Prostate gland (tissue), 2 donors: ENCODE results near the gene FITM2. TPM values are rescaled to one million over a fixed set of nuclear protein-coding genes. Genes with fewer than 3 reads are reported as not detected.
"Not testable (repeated sequence)": the region's sequence is repeated elsewhere in the genome, so short reads cannot be mapped to it uniquely, and the experiment has no call there.

Experiments used
- DNase-seq: peaks from one replicate; pipeline ENCODE4 v3.0.0-alpha.2; 2019; ENCODE audit warnings: low spot score
- H3K27ac ChIP-seq, 2 donors: fragments of 200-600 bp; sonication (generic); 2 replicates each; pipeline ENCODE4 v1.5.1; 2017 to 2019
- H3K27me3 ChIP-seq: fragments of 200-600 bp; sonication (generic); replicated peaks from 2 replicates; pipeline ENCODE4 v1.5.1; 2019; ENCODE audit not compliant: insufficient read depth
- H3K36me3 ChIP-seq, 2 donors: fragments of 200-600 bp; sonication (generic); 1 replicate in 1 of 2; 2 replicates in 1 of 2; pipeline versions ENCODE4 v1.5.1 to v1.8.1; 2017 to 2019
- H3K4me1 ChIP-seq: fragments of 200-600 bp; sonication (generic); replicated peaks from 2 replicates; pipeline ENCODE4 v1.5.1; 2019
- H3K4me3 ChIP-seq, 2 donors: fragments of 200-600 bp; sonication (generic); 2 replicates each; pipeline ENCODE4 v1.5.1; 2017 to 2019
- H3K9me3 ChIP-seq: fragments of 200-600 bp; sonication (generic); 2 replicates; pipeline ENCODE4 v1.5.1; 2017
- CTCF ChIP-seq, 4 experiments: fragments of 200-600 bp in 2 of 4; fragments of 450-650 bp in 2 of 4; sonication (generic) in 2 of 4; IDR thresholded peaks; 1 replicate in 3 of 4; 2 replicates in 1 of 4; pipeline ENCODE4 v1.5.1; 2016 to 2019; ENCODE audit warnings: antibody characterized with exemption in 4 of 4, mild to moderate bottlenecking in 2 of 4, moderate library complexity in 2 of 4
- POLR2A ChIP-seq: fragments of 450-650 bp; IDR thresholded peaks from one replicate; pipeline ENCODE4 v1.6.1; 2016; ENCODE audit warnings: antibody characterized with exemption, mild to moderate bottlenecking
- POLR2AphosphoS5 ChIP-seq: sonication (generic); formaldehyde crosslinking; IDR thresholded peaks from one replicate; pipeline ENCODE4 v1.6.1; 2017; ENCODE audit warnings: antibody characterized with exemption
- WGBS: methylation state at CpG from one replicate; pipeline ENCODE4 v1.1.5; 2018; 5-methylcytosine and 5-hydroxymethylcytosine counted together
- intact Hi-C: fragments of 100-400 bp; cut with DNase I; formaldehyde crosslinking; loops from one replicate; pipeline ENCODE4 v1.14.2; 2022
- total RNA-seq, 2 donors: library from RNA; depleted of rRNA; stranded (reverse); fragments of >200 nt; gene quantifications; one replicate each; pipeline ENCODE4 v1.1.0, GENCODE V29; 2016

The FITM2 gene
- total RNA-seq, 2 donors from 2014 or later: 11.6 to 24.2 TPM

- no peaks in the 10 kb centered on the region for H3K27me3 ChIP-seq
- no peak for TF ChIP-seq CTCF (IDR thresholded peaks at IDR 0.05)
- no peak for TF ChIP-seq POLR2A
- TF ChIP-seq POLR2AphosphoS5: no peak
- H3K4me1 ChIP-seq: no peaks in the 10 kb centered on the region
- no peak overlapping the region for H3K27ac ChIP-seq
- DNase-seq: no peak
- WGBS: 91% methylated on average over 4 of the region's 4 CpGs
- intact Hi-C loops: no loop called here
- H3K36me3 ChIP-seq: no peaks in the 10 kb centered on the region
- no peak overlapping the region for H3K4me3 ChIP-seq
- H3K9me3 ChIP-seq: no peaks in the 10 kb centered on the region
Observed at GRCh38 chr20:44334709-44335108, 23.7 kb upstream of the FITM2 start.

- DNase-seq: no peak
- no peaks in the 10 kb centered on the region for H3K4me1 ChIP-seq
- 55% methylated on average over 8 of the region's 8 CpGs for WGBS
- no peaks in the 10 kb centered on the region for H3K36me3 ChIP-seq
- TF ChIP-seq POLR2A: no peak
- no peak for TF ChIP-seq POLR2AphosphoS5
- TF ChIP-seq CTCF (IDR thresholded peaks at IDR 0.05): no peak
- H3K4me3 ChIP-seq: no peak overlapping the region
- no peak overlapping the region for H3K27ac ChIP-seq
- intact Hi-C loops: no loop called here
- no peaks in the 10 kb centered on the region for H3K27me3 ChIP-seq
- no peaks in the 10 kb centered on the region for H3K9me3 ChIP-seq
Observed at GRCh38 chr20:44334306-44334705, 23.3 kb upstream of the FITM2 start.

GRCh38 chr20:44331201-44331600, 20.2 kb upstream of the FITM2 start:
- Histone ChIP-seq H3K27me3 (no peaks in the 10 kb centered on the region), H3K4me3 (no peak overlapping the region)

GRCh38 chr20:44328428-44328827, 17.4 kb upstream of the FITM2 start:
- no peak for DNase-seq
- no peak for TF ChIP-seq POLR2A
- no peak overlapping the region for H3K27ac ChIP-seq
- intact Hi-C loops: no loop called here
- no peaks in the 10 kb centered on the region for H3K9me3 ChIP-seq
- 89% methylated on average over 4 of the region's 4 CpGs for WGBS
- no peaks in the 10 kb centered on the region for H3K27me3 ChIP-seq
- no peaks in the 10 kb centered on the region for H3K36me3 ChIP-seq
- no peak overlapping the region for H3K4me3 ChIP-seq
- H3K4me1 ChIP-seq: no peaks in the 10 kb centered on the region

More at GRCh38 chr20:44331201-44331600, 20.2 kb upstream of the FITM2 start:
- H3K9me3 ChIP-seq: no peaks in the 10 kb centered on the region
- no peak overlapping the region for H3K27ac ChIP-seq
- no peaks in the 10 kb centered on the region for H3K4me1 ChIP-seq
- TF ChIP-seq POLR2AphosphoS5: no peak
- TF ChIP-seq CTCF (IDR thresholded peaks at IDR 0.05): no peak
- no peak for TF ChIP-seq POLR2A
- H3K36me3 ChIP-seq: no peaks in the 10 kb centered on the region
- 88% methylated on average over 2 of the region's 2 CpGs for WGBS
- no peak for DNase-seq
- intact Hi-C loops: no loop called here

GRCh38 chr20:44327748-44328147, 16.7 kb upstream of the FITM2 start:
- H3K4me1 ChIP-seq, H3K4me3 ChIP-seq, H3K27me3 ChIP-seq, intact Hi-C loops, DNase-seq, H3K36me3 ChIP-seq, H3K27ac ChIP-seq, H3K9me3 ChIP-seq: not testable (repeated sequence)
- WGBS: 95% methylated on average over 7 of the region's 7 CpGs

- H3K27ac ChIP-seq: no peak overlapping the region
- intact Hi-C loops: no loop called here
- H3K36me3 ChIP-seq: no peaks in the 10 kb centered on the region
- H3K4me3 ChIP-seq: peak overlapping the region; percentile 13 to 22
- WGBS: 17% methylated on average over 41 of the region's 50 CpGs
- TF ChIP-seq POLR2A (no peak), CTCF (IDR thresholded peaks at IDR 0.05) (no peak), POLR2AphosphoS5 (no peak)
- no peaks in the 10 kb centered on the region for H3K4me1 ChIP-seq
- DNase-seq: no peak
- H3K27me3 ChIP-seq: no peaks in the 10 kb centered on the region
- no peaks in the 10 kb centered on the region for H3K9me3 ChIP-seq
Observed at GRCh38 chr20:44326391-44327159, 15.6 kb upstream of the FITM2 start.
